ENCODE measurements around the gene SGCG.

- TF ChIP-seq POLR2A (IDR thresholded peaks at IDR 0.05; ENCODE audit: extremely low read depth, insufficient read length), result no peak
- peak; percentile 88 for TF ChIP-seq CTCF (IDR thresholded peaks at IDR 0.05; ENCODE audit: low read depth, low read length)
- TF ChIP-seq MAX (IDR thresholded peaks at IDR 0.05; ENCODE audit: low read depth, low read length), result no peak
- TF ChIP-seq MYC (IDR thresholded peaks at IDR 0.05; ENCODE audit: low read depth, low read length), result no peak
Observed at GRCh38 chr13:23159205-23159759, 21.5 kb upstream of the SGCG start.
